HG02870 (cell line): ENCODE data around the gene LY6G6F.

Source experiments
- ATAC-seq: cut with Tn5 transposase; IDR thresholded peaks from one replicate; pipeline ENCODE4 v1.9.1; 2021; ENCODE audit warnings: mild to moderate bottlenecking, moderate library complexity; ENCODE audit not compliant: unreplicated experiment

The LY6G6F gene

GRCh38 chr6:31676322-31676903 lies 30.3 kb upstream of the LY6G6F start:
- no peak for ATAC-seq

- no peak for ATAC-seq
Observed at GRCh38 chr6:31676904-31677303, 29.8 kb upstream of the LY6G6F start.

- ATAC-seq: no peak
Observed at GRCh38 chr6:31677955-31678354, 28.7 kb upstream of the LY6G6F start.

GRCh38 chr6:31680226-31681134 lies 26.2 kb upstream of the LY6G6F start, which contains the start of gene LY6G5C:
Gene LY6G5C, minus strand, starts transcription at chr6:31681067. Its CDS starts 694 bp downstream, at chr6:31680373.
- ATAC-seq: no peak

DNA sequence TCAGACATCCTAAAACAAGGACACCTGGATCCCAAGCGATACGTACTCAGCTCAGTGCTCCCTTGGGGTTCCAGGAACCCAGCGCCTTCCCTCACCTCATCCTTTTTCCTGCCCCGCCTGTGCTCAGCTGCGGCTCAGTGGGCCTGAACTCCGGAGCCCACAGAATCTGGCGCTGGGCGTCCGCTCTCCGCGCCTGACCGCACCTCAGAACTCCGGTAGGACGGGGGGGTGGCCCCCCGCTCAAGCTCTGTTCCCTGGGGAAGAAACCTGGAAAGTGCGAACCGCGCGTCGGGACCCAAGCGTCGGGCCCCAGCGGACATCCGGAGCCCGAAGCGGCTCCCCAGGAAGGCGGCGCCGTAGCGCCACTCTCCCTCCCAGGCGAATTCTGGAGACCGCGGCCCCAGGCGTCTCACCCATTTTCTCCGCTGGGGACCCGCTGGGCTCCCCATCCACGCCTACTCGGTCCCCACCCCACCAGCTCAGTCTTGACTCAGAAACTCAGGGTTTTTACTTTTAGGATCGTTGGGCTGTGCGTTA lies 25.5 kb upstream of the LY6G6F start:
- ATAC-seq: no peak

GRCh38 chr6:31683591-31683990 lies 23.1 kb upstream of the LY6G6F start:
- no peak for ATAC-seq

DNA sequence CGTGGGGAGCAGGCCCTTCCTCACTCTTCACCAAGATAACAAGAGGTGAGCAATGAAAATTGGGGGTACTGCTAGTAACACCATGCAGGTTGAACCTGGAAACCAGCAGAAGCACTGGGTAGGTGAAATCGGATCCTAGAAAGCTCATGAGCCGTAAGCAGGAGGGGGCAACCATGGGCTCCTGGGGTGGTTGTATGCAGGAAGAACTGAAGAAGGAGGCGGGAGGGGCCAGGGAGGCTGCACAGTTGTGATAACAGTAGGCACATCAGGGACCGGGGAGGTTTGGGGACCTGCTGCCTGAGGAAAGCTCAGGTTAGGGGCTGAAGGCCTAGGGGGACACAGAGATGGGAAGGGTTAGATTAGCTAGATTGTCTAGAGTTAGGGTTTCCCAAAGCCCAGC lies 20.2 kb upstream of the LY6G6F start:
- no peak for ATAC-seq

DNA sequence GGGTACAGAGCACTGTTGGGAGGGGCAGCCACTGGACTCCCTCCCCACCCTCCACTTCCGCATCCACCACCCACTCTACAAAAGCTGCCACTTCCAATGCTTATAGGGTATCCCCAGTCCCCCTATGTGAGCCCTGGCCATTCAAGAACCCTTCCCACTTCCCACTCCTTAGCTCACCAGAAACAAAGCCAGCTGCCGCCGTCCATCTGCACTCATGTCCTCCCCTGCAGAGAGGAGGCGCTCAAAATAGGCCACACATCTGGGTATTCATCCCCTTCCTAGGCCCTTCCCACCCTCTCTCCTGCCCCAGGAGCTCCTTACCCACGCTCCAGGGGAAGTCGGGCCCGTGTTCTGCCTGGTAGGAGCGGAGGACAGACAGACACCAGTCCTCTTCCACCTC lies 19.3 kb upstream of the LY6G6F start:
- ATAC-seq: no peak

- ATAC-seq: no peak
Observed at GRCh38 chr6:31687860-31688693, 18.6 kb upstream of the LY6G6F start.

DNA sequence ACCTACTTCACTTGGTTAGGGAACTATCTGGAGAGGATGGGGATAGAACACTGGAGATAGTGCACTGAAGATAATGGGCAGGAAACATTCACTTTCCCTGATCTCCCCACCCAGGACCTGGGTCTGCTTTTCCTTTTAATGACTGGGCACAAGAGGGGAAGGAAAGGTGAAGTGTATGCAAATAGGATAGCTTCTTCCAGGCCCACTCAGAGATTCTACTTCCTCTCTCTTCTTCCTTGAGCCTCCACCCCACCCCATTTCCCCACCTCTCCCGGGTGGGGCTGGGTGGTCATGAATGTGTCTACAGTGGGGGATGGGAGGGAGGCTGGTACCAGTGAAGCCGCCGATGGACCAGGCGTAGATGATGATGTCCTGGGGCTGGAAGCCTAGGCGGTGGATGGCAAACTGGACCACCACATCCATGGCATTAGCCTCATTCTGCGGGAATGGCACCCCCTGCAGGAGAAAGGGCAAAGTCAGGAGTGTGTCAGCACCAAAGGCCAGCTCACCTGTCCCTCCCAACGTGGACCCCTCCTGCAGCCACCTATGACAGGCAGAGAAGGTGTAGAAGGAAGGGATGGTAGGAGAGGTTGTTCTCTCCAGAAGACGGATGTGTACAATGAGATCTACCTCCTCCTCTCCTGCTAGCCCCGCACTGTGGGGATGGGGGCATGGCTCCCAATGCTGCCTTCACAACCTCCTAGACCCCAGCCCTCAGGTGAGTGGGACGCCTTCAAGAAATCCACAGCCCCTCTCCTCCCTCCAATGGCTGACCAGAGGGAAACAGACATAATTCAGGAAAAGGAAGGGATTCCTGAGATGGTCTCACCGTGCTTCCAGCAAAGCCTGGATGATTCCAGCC lies 17.2 kb upstream of the LY6G6F start:
- ATAC-seq: no peak

DNA sequence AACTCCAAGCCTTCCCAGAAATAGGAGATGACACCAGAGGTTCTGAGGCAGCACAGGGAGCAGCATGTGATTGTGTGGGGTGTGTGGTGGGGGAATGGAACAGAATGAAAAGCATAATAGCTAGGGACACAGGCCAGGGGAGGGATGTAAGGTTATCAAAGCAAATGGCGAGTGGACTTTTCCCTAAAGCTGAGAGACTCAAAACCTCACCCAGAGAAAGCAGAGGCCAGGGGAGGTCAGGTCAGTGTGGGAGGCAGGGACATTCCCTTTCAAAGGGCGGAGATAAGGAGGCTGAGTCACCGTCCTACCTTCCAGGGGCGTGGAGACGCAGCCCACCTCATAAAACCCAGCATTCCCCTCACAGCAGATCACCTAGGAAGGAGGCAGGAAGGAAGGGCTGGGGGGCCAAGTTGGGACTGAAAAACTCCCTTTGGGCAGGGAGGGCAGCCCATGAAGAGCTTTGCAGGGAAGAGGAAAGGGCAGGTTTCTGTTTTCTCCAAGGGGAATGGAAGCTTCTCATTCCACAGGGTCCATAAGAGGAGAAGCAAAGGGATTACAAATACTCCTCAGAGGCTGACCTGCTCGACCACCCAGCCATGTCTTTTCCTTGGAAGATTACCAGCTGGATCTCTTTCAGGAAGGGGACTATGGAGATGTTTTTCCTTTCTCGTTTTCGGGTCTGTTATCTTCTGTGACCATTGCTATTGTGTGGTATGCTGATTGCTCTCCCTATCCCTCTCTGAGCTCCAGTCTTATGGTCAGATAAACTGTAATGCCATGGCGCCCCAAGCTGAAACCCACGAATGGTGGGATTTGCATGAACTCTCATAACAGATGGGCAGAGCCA lies 16.2 kb upstream of the LY6G6F start:
- no peak for ATAC-seq

DNA sequence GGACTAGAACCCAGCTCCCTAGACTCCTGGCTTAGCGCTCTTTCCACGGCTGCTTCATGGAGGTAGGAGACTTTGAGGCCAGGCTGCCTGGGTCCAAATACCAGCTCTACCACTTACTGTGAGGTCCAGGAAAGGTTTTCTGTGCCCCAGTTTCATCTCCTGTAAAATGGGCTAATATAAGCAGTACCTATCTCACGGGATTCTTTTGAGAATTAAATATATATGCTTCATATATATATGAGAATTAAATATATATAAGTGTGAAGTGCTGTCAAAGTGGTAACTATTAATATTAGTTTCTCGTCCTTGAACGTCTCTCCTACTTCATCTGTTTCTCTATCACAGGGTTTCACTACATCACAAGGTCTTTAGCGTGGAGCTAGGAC lies 15.6 kb upstream of the LY6G6F start:
- ATAC-seq: no peak

GRCh38 chr6:31691564-31692108 lies 15.0 kb upstream of the LY6G6F start:
- ATAC-seq: no peak

- ATAC-seq: no peak
Observed at GRCh38 chr6:31692353-31692752, 14.3 kb upstream of the LY6G6F start.

- no peak for ATAC-seq
Observed at GRCh38 chr6:31692886-31693285, 13.8 kb upstream of the LY6G6F start.

GRCh38 chr6:31693535-31693934 lies 13.1 kb upstream of the LY6G6F start:
- ATAC-seq: no peak

DNA sequence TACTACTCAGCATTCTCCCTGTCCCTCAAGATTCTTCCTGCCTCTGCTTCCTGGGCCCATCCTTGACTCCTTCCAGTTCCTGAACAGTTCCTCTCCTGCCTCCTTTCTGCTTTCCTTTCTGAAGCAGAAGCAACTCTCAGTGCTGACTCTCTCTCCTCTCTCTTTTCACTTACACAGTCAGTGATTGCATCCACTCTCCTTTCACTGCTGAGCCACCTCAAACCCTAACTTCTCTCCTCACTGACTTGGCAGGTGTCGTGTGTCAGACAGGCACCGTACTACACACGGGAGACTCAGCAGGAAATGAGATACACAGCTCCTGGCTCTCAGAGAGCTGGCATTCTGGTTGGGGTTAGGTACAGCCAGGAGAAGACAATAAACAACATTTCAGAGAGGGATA lies 9.1 kb upstream of the LY6G6F start:
- no peak for ATAC-seq

DNA sequence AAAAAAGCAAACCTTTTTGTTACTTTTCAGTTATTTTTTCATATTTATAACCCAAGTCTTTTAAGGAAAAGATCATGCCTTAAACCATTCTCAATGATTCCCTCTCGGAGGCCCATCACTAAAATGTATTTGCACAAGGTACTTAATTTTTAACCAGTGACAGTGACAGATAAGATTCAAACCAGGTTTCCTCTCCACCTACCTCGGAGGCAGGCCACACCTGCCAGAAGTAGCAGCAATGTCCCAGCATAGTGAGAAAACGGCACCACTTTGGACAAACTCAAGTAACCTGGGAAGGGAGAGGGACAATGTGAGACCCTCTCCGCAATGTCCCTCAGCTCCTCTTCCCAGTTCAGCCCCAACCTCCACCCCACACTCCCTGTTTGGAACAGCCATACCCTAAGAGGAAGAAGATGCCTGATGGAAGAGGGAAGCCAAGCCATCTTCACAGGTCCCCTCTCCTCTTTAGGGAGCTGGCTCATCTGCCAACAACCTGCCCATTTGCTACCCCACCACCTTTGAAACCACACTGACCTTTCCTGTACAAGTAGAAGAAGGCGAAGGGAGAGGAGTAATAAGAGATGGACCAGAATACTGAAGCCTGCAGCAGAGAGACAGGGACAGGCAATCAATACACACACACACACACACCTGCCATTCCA lies 5.8 kb upstream of the LY6G6F start:
- no peak for ATAC-seq
